Measurements from ENCODE around the gene EPB41L4A.
"Not testable (repeated sequence)": the region's sequence is repeated elsewhere in the genome, so short reads cannot be mapped to it uniquely, and the experiment has no call there.

Gene EPB41L4A

GRCh38 chr5:112419164-112419985 lies at the start of gene EPB41L4A:
Gene EPB41L4A (minus strand): TSS chr5:112419277. CDS start chr5:112419039, 238 bp downstream.
- H3K4me3 Mint-ChIP-seq: peak within 1 kb of the TSS; percentile 80

GRCh38 chr5:112467485-112467884 lies 48.4 kb upstream of the EPB41L4A start:
- Mint-ChIP-seq H3K4me3 (no peak overlapping the region), H3K36me3 (ENCODE audit: insufficient read depth) (no peaks in the 10 kb centered on the region), H3K4me1 (no peaks in the 10 kb centered on the region), H3K9me3 (no peaks in the 10 kb centered on the region), H3K27me3 (peaks cover 34% of the 10 kb centered on the region), H3K27ac (ENCODE audit: low read depth) (no peak overlapping the region)
- ATAC-seq (replicated peaks; ENCODE audit: extremely low read depth, poor library complexity, severe bottlenecking) (no peak), DNase-seq (ENCODE audit: low spot score in 2 of 2) (no peak)

More at GRCh38 chr5:112419164-112419985, at the start of gene EPB41L4A:
- Mint-ChIP-seq H3K9me3 (no peaks in the 10 kb centered on the region), H3K36me3 (ENCODE audit: insufficient read depth) (no peaks in the 10 kb centered on the region), H3K27me3 (peaks cover 41% of the 10 kb centered on the region), H3K27ac (ENCODE audit: low read depth) (peak within 1 kb of the TSS; percentile 62), H3K4me1 (peaks cover 15% of the 10 kb centered on the region)
- DNase-seq (ENCODE audit: low spot score in 2 of 2) (no peak), ATAC-seq (replicated peaks; ENCODE audit: extremely low read depth, poor library complexity, severe bottlenecking) (no peak)

GRCh38 chr5:112466261-112466660 lies 47.2 kb upstream of the EPB41L4A start:
- not testable (repeated sequence) for ATAC-seq (replicated peaks; ENCODE audit: extremely low read depth, poor library complexity, severe bottlenecking)

GRCh38 chr5:112447187-112447760 lies 28.2 kb upstream of the EPB41L4A start:
- H3K4me3 Mint-ChIP-seq; H3K9me3 Mint-ChIP-seq; H3K4me1 Mint-ChIP-seq; H3K36me3 Mint-ChIP-seq (ENCODE audit: insufficient read depth); H3K27ac Mint-ChIP-seq (ENCODE audit: low read depth); DNase-seq (ENCODE audit: low spot score in 2 of 2); ATAC-seq (replicated peaks; ENCODE audit: extremely low read depth, poor library complexity, severe bottlenecking): not testable (repeated sequence)
- peaks cover 21% of the 10 kb centered on the region for H3K27me3 Mint-ChIP-seq

More at GRCh38 chr5:112466261-112466660, 47.2 kb upstream of the EPB41L4A start:
- not testable (repeated sequence) for H3K4me3 Mint-ChIP-seq; H3K4me1 Mint-ChIP-seq; H3K9me3 Mint-ChIP-seq; H3K27ac Mint-ChIP-seq (ENCODE audit: low read depth); H3K36me3 Mint-ChIP-seq (ENCODE audit: insufficient read depth); DNase-seq (ENCODE audit: low spot score in 2 of 2)
- H3K27me3 Mint-ChIP-seq: peaks cover 25% of the 10 kb centered on the region

- Mint-ChIP-seq H3K36me3 (ENCODE audit: insufficient read depth) (no peaks in the 10 kb centered on the region), H3K27ac (ENCODE audit: low read depth) (no peak overlapping the region), H3K4me1 (no peaks in the 10 kb centered on the region), H3K9me3 (no peaks in the 10 kb centered on the region), H3K4me3 (no peak overlapping the region), H3K27me3 (peaks cover 14% of the 10 kb centered on the region)
- ATAC-seq (replicated peaks; ENCODE audit: extremely low read depth, poor library complexity, severe bottlenecking) (no peak), DNase-seq (ENCODE audit: low spot score in 2 of 2) (no peak)
Measured at GRCh38 chr5:112445626-112446350, 26.7 kb upstream of the EPB41L4A start.

GRCh38 chr5:112443932-112444331 lies 24.9 kb upstream of the EPB41L4A start:
- not testable (repeated sequence) for H3K9me3 Mint-ChIP-seq; ATAC-seq (replicated peaks; ENCODE audit: extremely low read depth, poor library complexity, severe bottlenecking); H3K4me1 Mint-ChIP-seq; H3K4me3 Mint-ChIP-seq; DNase-seq (ENCODE audit: low spot score in 2 of 2); H3K27ac Mint-ChIP-seq (ENCODE audit: low read depth); H3K36me3 Mint-ChIP-seq (ENCODE audit: insufficient read depth)
- peaks cover 19% of the 10 kb centered on the region for H3K27me3 Mint-ChIP-seq

- H3K27ac Mint-ChIP-seq (ENCODE audit: low read depth): no peak overlapping the region
- H3K27me3 Mint-ChIP-seq: peaks cover 44% of the 10 kb centered on the region
- ATAC-seq (replicated peaks; ENCODE audit: extremely low read depth, poor library complexity, severe bottlenecking): no peak
- no peak for DNase-seq (ENCODE audit: low spot score in 2 of 2)
- H3K4me1 Mint-ChIP-seq: no peaks in the 10 kb centered on the region
- H3K36me3 Mint-ChIP-seq (ENCODE audit: insufficient read depth): no peaks in the 10 kb centered on the region
- peaks cover 15% of the 10 kb centered on the region for H3K9me3 Mint-ChIP-seq
- H3K4me3 Mint-ChIP-seq: no peak overlapping the region
Measured at GRCh38 chr5:112440031-112440430, 21.0 kb upstream of the EPB41L4A start.

GRCh38 chr5:112436144-112436543 lies 17.1 kb upstream of the EPB41L4A start:
- Mint-ChIP-seq H3K9me3 (peaks cover 19% of the 10 kb centered on the region), H3K27ac (ENCODE audit: low read depth) (no peak overlapping the region), H3K4me3 (no peak overlapping the region), H3K4me1 (no peaks in the 10 kb centered on the region), H3K27me3 (peaks cover 58% of the 10 kb centered on the region), H3K36me3 (ENCODE audit: insufficient read depth) (no peaks in the 10 kb centered on the region)
- DNase-seq (ENCODE audit: low spot score in 2 of 2): no peak
- no peak for ATAC-seq (replicated peaks; ENCODE audit: extremely low read depth, poor library complexity, severe bottlenecking)

GRCh38 chr5:112434641-112435040 lies 15.6 kb upstream of the EPB41L4A start:
- H3K4me1 Mint-ChIP-seq: no peaks in the 10 kb centered on the region
- peaks cover 12% of the 10 kb centered on the region for H3K9me3 Mint-ChIP-seq
- no peak overlapping the region for H3K27ac Mint-ChIP-seq (ENCODE audit: low read depth)
- DNase-seq (ENCODE audit: low spot score in 2 of 2): no peak
- H3K36me3 Mint-ChIP-seq (ENCODE audit: insufficient read depth): no peaks in the 10 kb centered on the region
- H3K4me3 Mint-ChIP-seq: no peak overlapping the region
- no peak for ATAC-seq (replicated peaks; ENCODE audit: extremely low read depth, poor library complexity, severe bottlenecking)
- peaks cover 64% of the 10 kb centered on the region for H3K27me3 Mint-ChIP-seq

- H3K4me3 Mint-ChIP-seq; H3K4me1 Mint-ChIP-seq; ATAC-seq (replicated peaks; ENCODE audit: extremely low read depth, poor library complexity, severe bottlenecking); H3K9me3 Mint-ChIP-seq; H3K27ac Mint-ChIP-seq (ENCODE audit: low read depth); DNase-seq (ENCODE audit: low spot score in 2 of 2); H3K36me3 Mint-ChIP-seq (ENCODE audit: insufficient read depth): not testable (repeated sequence)
- peaks cover 48% of the 10 kb centered on the region for H3K27me3 Mint-ChIP-seq
Measured at GRCh38 chr5:112426202-112426601, 7.1 kb upstream of the EPB41L4A start.

- H3K4me1 Mint-ChIP-seq: peaks cover 15% of the 10 kb centered on the region
- H3K27ac Mint-ChIP-seq (ENCODE audit: low read depth): no peak overlapping the region
- ATAC-seq (replicated peaks; ENCODE audit: extremely low read depth, poor library complexity, severe bottlenecking) (no peak), DNase-seq (ENCODE audit: low spot score in 2 of 2) (peak in 1 of 2 donors; percentile 13)
- H3K9me3 Mint-ChIP-seq: no peaks in the 10 kb centered on the region
- no peaks in the 10 kb centered on the region for H3K36me3 Mint-ChIP-seq (ENCODE audit: insufficient read depth)
- H3K4me3 Mint-ChIP-seq: peak overlapping the region; percentile 80
- H3K27me3 Mint-ChIP-seq: peaks cover 44% of the 10 kb centered on the region
Measured at GRCh38 chr5:112419986-112420864, 1.1 kb upstream of the EPB41L4A start.

GRCh38 chr5:112418659-112419163 lies 366 bp downstream of the EPB41L4A start:
- Mint-ChIP-seq H3K4me1 (peaks cover 15% of the 10 kb centered on the region), H3K27ac (ENCODE audit: low read depth) (no peak overlapping the region), H3K27me3 (peaks cover 45% of the 10 kb centered on the region), H3K9me3 (no peaks in the 10 kb centered on the region), H3K36me3 (ENCODE audit: insufficient read depth) (no peaks in the 10 kb centered on the region), H3K4me3 (peak overlapping the region; percentile 80)
- DNase-seq (ENCODE audit: low spot score in 2 of 2): no peak
- ATAC-seq (replicated peaks; ENCODE audit: extremely low read depth, poor library complexity, severe bottlenecking): no peak

Data from central memory CD8-positive, alpha-beta T cell (primary cell).